ENCODE measurements around the gene TTC23. TPM values are rescaled to one million over a fixed set of nuclear protein-coding genes. Genes with fewer than 3 reads are reported as not detected.
A peak's percentile ranks its signal among the peaks of the same experiment; 100 is the strongest.

The TTC23 gene
- total RNA-seq, 1 donor from 2014 or later: 25.0 TPM

DNA sequence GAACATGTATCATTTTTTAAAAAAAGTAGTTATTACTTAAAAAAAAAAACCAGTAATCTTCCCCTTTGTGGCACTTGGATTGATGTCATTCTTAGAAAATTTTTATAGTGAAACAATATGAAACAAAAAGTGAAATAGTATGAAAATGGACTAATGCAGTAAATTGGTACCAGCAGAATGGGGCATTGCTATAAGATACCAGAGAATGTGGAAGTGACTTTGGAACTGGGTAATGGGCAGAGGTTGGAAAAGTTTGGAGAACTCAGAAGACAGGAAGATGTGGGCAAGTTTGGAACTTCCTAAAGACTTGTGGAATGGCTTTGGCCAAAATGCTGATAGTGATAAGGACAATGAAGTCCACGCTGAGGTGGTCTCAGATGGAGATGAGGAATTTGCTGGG, 66.6 kb downstream of the TTC23 start:
- H3K36me3 Mint-ChIP-seq (ENCODE audit: low read depth): peaks cover 5% of the 10 kb centered on the region
- TF ChIP-seq, protein P1, sequence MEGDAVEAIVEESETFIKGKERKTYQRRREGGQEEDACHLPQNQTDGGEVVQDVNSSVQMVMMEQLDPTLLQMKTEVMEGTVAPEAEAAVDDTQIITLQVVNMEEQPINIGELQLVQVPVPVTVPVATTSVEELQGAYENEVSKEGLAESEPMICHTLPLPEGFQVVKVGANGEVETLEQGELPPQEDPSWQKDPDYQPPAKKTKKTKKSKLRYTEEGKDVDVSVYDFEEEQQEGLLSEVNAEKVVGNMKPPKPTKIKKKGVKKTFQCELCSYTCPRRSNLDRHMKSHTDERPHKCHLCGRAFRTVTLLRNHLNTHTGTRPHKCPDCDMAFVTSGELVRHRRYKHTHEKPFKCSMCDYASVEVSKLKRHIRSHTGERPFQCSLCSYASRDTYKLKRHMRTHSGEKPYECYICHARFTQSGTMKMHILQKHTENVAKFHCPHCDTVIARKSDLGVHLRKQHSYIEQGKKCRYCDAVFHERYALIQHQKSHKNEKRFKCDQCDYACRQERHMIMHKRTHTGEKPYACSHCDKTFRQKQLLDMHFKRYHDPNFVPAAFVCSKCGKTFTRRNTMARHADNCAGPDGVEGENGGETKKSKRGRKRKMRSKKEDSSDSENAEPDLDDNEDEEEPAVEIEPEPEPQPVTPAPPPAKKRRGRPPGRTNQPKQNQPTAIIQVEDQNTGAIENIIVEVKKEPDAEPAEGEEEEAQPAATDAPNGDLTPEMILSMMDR (IDR thresholded peaks at IDR 0.05): no peak
- H3K27me3 Mint-ChIP-seq (ENCODE audit: low read depth): no peaks in the 10 kb centered on the region
- no peak overlapping the region for H3K27ac Mint-ChIP-seq (ENCODE audit: unreplicated experiment)
- no peaks in the 10 kb centered on the region for H3K9me3 Mint-ChIP-seq (ENCODE audit: low read depth)
- no peak overlapping the region for H3K4me3 Mint-ChIP-seq (ENCODE audit: unreplicated experiment)
- H3K4me1 Mint-ChIP-seq (ENCODE audit: low read depth): peaks cover 54% of the 10 kb centered on the region
- DNase-seq (ENCODE audit: low spot score): no peak

DNA sequence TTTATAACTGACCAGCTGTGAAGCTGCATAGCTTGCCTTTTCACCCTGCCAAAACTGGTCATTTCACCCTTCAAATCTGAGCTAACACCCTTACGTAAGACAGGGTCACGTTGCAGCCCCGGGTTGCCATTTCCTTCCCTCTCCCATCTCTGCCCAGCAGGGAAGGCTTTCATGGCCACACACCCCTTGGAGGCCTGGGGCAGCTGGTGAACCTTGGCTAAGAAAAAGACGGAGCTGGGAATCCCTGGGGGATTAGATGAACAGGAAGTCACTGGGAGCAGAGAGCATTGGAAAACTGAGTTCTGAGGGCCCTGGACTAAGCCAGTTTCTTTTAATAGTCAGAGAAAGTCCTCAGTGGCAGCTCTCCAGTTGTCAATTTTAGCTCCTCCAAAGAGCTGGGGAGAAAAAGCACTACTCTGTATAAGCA, 67.8 kb downstream of the TTC23 start:
- Mint-ChIP-seq H3K4me1 (ENCODE audit: low read depth) (peaks cover 47% of the 10 kb centered on the region), H3K9me3 (ENCODE audit: low read depth) (no peaks in the 10 kb centered on the region), H3K27me3 (ENCODE audit: low read depth) (no peaks in the 10 kb centered on the region)

DNA sequence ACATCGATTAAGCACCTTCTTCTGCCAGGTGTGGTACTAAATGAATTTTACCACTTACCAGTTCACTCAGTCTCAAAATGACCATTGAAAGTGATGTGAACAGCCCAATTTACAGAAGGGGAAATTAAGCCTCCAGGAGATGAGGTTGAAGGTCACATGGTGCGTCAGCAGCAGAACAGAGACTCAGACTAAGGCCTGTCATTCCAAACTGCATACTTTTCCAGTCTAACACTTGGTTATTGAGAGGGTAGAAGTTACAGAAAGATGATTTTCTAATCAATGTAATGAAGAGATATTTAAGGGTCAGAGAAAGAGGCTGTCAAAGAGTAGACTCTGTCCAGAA, 68.4 kb downstream of the TTC23 start:
- DNase-seq (ENCODE audit: low spot score): no peak

More for the DNA sequence above, 67.8 kb downstream of the TTC23 start:
- H3K36me3 Mint-ChIP-seq (ENCODE audit: low read depth): peaks cover 5% of the 10 kb centered on the region
- DNase-seq (ENCODE audit: low spot score): no peak
- TF ChIP-seq, protein P1 (IDR thresholded peaks at IDR 0.05): no peak
- peak overlapping the region; percentile 92 for H3K27ac Mint-ChIP-seq (ENCODE audit: unreplicated experiment)
- no peak overlapping the region for H3K4me3 Mint-ChIP-seq (ENCODE audit: unreplicated experiment)

DNA sequence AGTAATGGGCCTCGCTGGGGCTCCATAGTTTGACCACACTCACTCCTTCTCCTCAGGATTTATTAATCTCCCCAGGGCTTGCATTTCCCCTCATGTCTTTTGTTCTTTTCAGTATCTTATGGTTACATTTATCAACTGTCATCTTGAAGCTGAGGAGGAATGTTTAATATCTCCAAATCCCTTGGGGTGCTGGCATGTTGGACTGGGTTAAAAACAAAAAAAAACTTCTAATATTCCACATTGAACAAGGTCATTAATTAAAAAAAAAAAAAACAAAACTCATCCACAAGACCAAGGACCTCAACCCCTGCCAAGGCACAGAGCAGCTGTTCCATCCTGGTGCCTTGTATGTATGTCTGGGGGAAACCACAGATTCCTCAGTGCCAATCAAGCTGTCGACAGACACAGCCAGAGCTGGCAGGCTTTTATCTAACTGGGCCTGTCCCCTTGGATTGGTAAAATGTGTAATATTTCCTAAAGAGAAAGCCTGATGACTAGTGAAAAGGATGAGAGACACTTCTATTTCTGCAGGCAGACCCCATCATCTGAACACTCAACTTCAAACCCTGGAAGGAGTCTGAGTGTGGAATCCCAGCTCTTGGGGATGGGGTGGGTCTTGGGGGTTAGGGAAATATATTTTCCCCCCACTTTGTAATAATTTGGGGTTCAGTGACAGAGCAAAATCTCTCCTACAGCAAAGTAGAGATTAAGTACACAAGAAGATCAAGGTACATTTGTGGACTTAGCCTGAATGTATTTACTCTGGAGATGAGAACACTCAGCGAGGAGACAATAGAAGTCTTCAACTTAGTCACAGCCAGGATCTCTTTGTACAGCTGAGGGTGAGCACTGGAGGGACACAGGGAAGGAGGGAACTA, 69.1 kb downstream of the TTC23 start:
- Mint-ChIP-seq H3K27me3 (ENCODE audit: low read depth) (no peaks in the 10 kb centered on the region), H3K4me1 (ENCODE audit: low read depth) (peaks cover 36% of the 10 kb centered on the region), H3K36me3 (ENCODE audit: low read depth) (peaks cover 5% of the 10 kb centered on the region), H3K27ac (ENCODE audit: unreplicated experiment) (no peak overlapping the region), H3K4me3 (ENCODE audit: unreplicated experiment) (no peak overlapping the region), H3K9me3 (ENCODE audit: low read depth) (no peaks in the 10 kb centered on the region)
- TF ChIP-seq, protein P1 (IDR thresholded peaks at IDR 0.05): no peak
- DNase-seq (ENCODE audit: low spot score): no peak

More for the DNA sequence above, 68.4 kb downstream of the TTC23 start:
- TF ChIP-seq, protein P1 (IDR thresholded peaks at IDR 0.05): no peak
- H3K4me1 Mint-ChIP-seq (ENCODE audit: low read depth): peaks cover 42% of the 10 kb centered on the region
- H3K36me3 Mint-ChIP-seq (ENCODE audit: low read depth): peaks cover 5% of the 10 kb centered on the region
- H3K4me3 Mint-ChIP-seq (ENCODE audit: unreplicated experiment): no peak overlapping the region
- peak overlapping the region; percentile 59 for H3K27ac Mint-ChIP-seq (ENCODE audit: unreplicated experiment)
- no peaks in the 10 kb centered on the region for H3K27me3 Mint-ChIP-seq (ENCODE audit: low read depth)
- H3K9me3 Mint-ChIP-seq (ENCODE audit: low read depth): no peaks in the 10 kb centered on the region

DNA sequence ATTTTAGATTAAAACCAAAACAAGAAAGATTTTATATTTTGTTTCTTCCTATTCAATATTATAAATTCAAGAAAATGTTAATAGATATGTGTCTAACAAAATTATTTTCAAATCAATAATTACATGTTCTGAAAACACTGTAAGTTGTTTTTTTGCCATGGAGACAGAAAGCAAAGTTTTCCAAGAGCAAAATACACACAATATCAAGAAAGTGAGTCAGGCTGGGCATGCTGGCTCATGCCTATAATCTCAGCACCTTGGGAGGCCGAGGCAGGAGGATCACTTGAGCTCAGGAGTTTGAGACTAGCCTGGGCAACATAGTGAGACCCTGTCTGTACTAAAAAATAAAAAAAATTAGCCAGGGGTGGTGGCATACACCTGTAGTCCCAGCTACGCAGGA, 71.7 kb downstream of the TTC23 start:
- Mint-ChIP-seq H3K27ac (ENCODE audit: unreplicated experiment) (no peak overlapping the region), H3K36me3 (ENCODE audit: low read depth) (peaks cover 9% of the 10 kb centered on the region), H3K4me1 (ENCODE audit: low read depth) (peaks cover 32% of the 10 kb centered on the region), H3K27me3 (ENCODE audit: low read depth) (no peaks in the 10 kb centered on the region), H3K4me3 (ENCODE audit: unreplicated experiment) (no peak overlapping the region), H3K9me3 (ENCODE audit: low read depth) (no peaks in the 10 kb centered on the region)
- DNase-seq (ENCODE audit: low spot score): no peak
- TF ChIP-seq, protein P1 (IDR thresholded peaks at IDR 0.05): no peak

All from chondrocyte (in vitro differentiated cells).